CD4-positive, alpha-beta T cell treated with Interleukin-17A for 4 hours (primary cell): ENCODE data around the gene PCNX3.

ENCODE experiments used
- DNase-seq: peaks from one replicate; pipeline ENCODE4 v3.0.0-alpha.2; 2020; ENCODE audit warnings: mixed read lengths

The PCNX3 gene

GRCh38 chr11:65615229-65615949 lies at the start of gene PCNX3:
PCNX3 (plus strand) TSS chr11:65615776; CDS start chr11:65616312, 536 bp downstream.
- peak; percentile 100 for DNase-seq

GRCh38 chr11:65569164-65569972 lies 46.2 kb upstream of the PCNX3 start:
- DNase-seq, result no peak

GRCh38 chr11:65569973-65570918 lies 45.3 kb upstream of the PCNX3 start, which contains the start of gene ZNRD2:
ZNRD2 (plus strand) TSS chr11:65570477; CDS start chr11:65570492, 15 bp downstream.
- DNase-seq, result peak; percentile 98

- DNase-seq, result no peak
Observed at GRCh38 chr11:65571420-65571819, 44.2 kb upstream of the PCNX3 start.

GRCh38 chr11:65571940-65572339 lies 43.6 kb upstream of the PCNX3 start:
- peak; percentile 53 for DNase-seq

GRCh38 chr11:65572356-65573051 lies 43.1 kb upstream of the PCNX3 start, which contains the start of gene FAM89B:
FAM89B (plus strand) TSS chr11:65572538; CDS start chr11:65572670, 132 bp downstream.
- peak; percentile 96 for DNase-seq

GRCh38 chr11:65573391-65574079 lies 42.0 kb upstream of the PCNX3 start:
- no peak for DNase-seq

GRCh38 chr11:65574109-65574810 lies 41.3 kb upstream of the PCNX3 start:
- DNase-seq, result peak; percentile 92

GRCh38 chr11:65574811-65575567 lies 40.6 kb upstream of the PCNX3 start:
- DNase-seq, result no peak

- peak; percentile 92 for DNase-seq
Observed at GRCh38 chr11:65575568-65576231, 39.9 kb upstream of the PCNX3 start, which contains the start of gene EHBP1L1. EHBP1L1 (plus strand) TSS chr11:65576053; CDS start chr11:65576303, 250 bp downstream.

- DNase-seq, result no peak
Observed at GRCh38 chr11:65576232-65576866, 39.2 kb upstream of the PCNX3 start.

- peak; percentile 58 for DNase-seq
Observed at GRCh38 chr11:65576867-65577755, 38.5 kb upstream of the PCNX3 start.

- no peak for DNase-seq
Observed at GRCh38 chr11:65577756-65578109, 37.8 kb upstream of the PCNX3 start.

GRCh38 chr11:65578134-65578533 lies 37.4 kb upstream of the PCNX3 start:
- no peak for DNase-seq

- DNase-seq, result no peak
Observed at GRCh38 chr11:65578667-65579066, 36.9 kb upstream of the PCNX3 start.

GRCh38 chr11:65579291-65579690 lies 36.3 kb upstream of the PCNX3 start:
- DNase-seq, result no peak

GRCh38 chr11:65580031-65580692 lies 35.4 kb upstream of the PCNX3 start:
- no peak for DNase-seq
